Smooth muscle cell (in vitro differentiated cells): ENCODE results near the gene FUT1. TPM values are rescaled to one million over a fixed set of nuclear protein-coding genes. Genes with fewer than 3 reads are reported as not detected.

Experiments used
- DNase-seq: peaks from one replicate; lab custom pipeline; 2025; ENCODE audit not compliant: unreplicated experiment; lab: John Stamatoyannopoulos, UW
- H2AFZ ChIP-seq: fragments of 200-600 bp; sonication (generic); 2 replicates; pipeline ENCODE4 v1.6.0; 2016; ENCODE audit warnings: antibody characterized with exemption, low read depth, mild to moderate bottlenecking
- H3F3A ChIP-seq: fragments of 200-600 bp; sonication (generic); 2 replicates; pipeline ENCODE4 v1.6.0; 2017; ENCODE audit warnings: antibody characterized with exemption, low read depth
- H3K27ac ChIP-seq: fragments of 200-600 bp; sonication (generic); 2 replicates; pipeline ENCODE4 v1.5.1; 2016; ENCODE audit warnings: low read depth, mild to moderate bottlenecking
- H3K27me3 ChIP-seq: fragments of 200-600 bp; sonication (generic); 2 replicates; pipeline ENCODE4 v1.6.1; 2016; ENCODE audit warnings: low read depth, mild to moderate bottlenecking
- H3K36me3 ChIP-seq: fragments of 200-600 bp; sonication (generic); 2 replicates; pipeline ENCODE4 v1.5.1; 2016; ENCODE audit warnings: low read depth
- H3K4me1 ChIP-seq: fragments of 200-600 bp; sonication (generic); 2 replicates; pipeline ENCODE4 v1.5.1; 2016; ENCODE audit warnings: low read depth
- H3K4me2 ChIP-seq: fragments of 200-600 bp; sonication (generic); 2 replicates; pipeline ENCODE4 v1.6.0; 2016; ENCODE audit warnings: mild to moderate bottlenecking
- H3K4me3 ChIP-seq: fragments of 200-600 bp; sonication (generic); 2 replicates; pipeline ENCODE4 v1.5.1; 2016; ENCODE audit warnings: mild to moderate bottlenecking
- H3K79me2 ChIP-seq: fragments of 200-600 bp; sonication (generic); 2 replicates; pipeline ENCODE4 v1.6.0; 2016; ENCODE audit warnings: low read depth, mild to moderate bottlenecking
- H3K9ac ChIP-seq: fragments of 200-600 bp; sonication (generic); 2 replicates; pipeline ENCODE4 v1.6.0; 2016; ENCODE audit warnings: low read depth
- H3K9me3 ChIP-seq: fragments of 200-600 bp; sonication (generic); replicated peaks from 2 replicates; pipeline ENCODE4 v1.5.1; 2016; ENCODE audit warnings: low read depth
- H4K20me1 ChIP-seq: fragments of 200-600 bp; sonication (generic); 2 replicates; pipeline ENCODE4 v1.6.0; 2016; ENCODE audit warnings: low read depth
- WGBS: methylation state at CpG from one replicate; pipeline ENCODE4 v1.1.7; 2016; ENCODE audit warnings: low lambda C conversion rate; 5-methylcytosine and 5-hydroxymethylcytosine counted together
- polyA plus RNA-seq: library from polyadenylated mRNA; unstranded; fragments of >200 nt; fragmentation: Nextera tagmentation; extraction: Ambion mirVana; gene quantifications from 2 replicates; pipeline ENCODE4 v1.2.1, GENCODE V29; 2016
- total RNA-seq: library from RNA; depleted of rRNA; stranded (reverse); fragments of >200 nt; gene quantifications from 2 replicates; pipeline ENCODE4 v1.2.3, GENCODE V29; 2014
- TF ChIP-seq, protein P1 (sequence below): fragments of 200-600 bp; sonication (generic); IDR thresholded peaks from 2 replicates; pipeline ENCODE4 v1.5.1; 2017; ENCODE audit warnings: borderline replicate concordance, mild to moderate bottlenecking, antibody characterized with exemption; ENCODE audit not compliant: insufficient read depth, poor library complexity, severe bottlenecking

FUT1 gene
- total and polyA plus RNA-seq, 2 experiments from 2014 or later = 0.51 to 0.58 TPM

DNA sequence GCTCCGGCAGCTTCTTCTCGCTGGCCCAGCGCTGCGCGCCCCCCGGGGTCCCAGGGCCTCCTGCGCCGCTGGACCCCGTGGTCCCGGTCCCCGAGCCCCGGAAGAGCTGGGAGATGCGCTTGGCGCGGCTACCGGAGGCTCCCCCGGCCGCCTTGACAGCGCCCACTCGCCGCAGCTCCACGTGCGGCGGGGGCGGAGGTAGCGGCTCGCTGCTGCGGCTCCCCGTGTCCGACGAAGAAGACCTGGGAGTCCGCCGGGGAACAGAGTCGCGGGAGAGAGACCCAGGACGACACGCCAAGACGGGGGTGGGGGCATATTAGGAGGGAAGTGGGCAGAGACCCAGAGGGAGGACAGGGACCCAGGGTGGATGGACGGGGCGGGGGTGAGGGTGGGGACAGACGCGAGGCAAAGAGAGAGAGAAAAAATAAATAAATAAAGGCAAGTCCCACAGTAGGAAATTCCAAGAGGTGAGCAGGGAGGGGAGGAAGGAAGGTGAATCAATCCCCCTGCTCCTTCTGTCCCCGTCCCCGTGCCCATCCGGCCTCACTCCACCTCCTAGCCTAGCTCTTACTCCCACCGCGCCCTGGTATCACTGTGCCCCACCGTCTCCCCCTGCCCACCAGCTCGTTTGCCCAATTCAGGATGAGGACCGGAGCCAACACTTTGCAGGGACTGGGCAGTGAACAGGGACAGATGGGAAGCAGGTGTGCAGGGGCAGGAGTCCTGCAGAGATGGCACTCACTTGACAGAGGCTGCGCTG, 12.9 kb downstream of the FUT1 start:
- H3K4me1 ChIP-seq = peaks cover 9% of the 10 kb centered on the region
- H3K4me3 ChIP-seq = peak overlapping the region; percentile 55
- H3K4me2 ChIP-seq = peak overlapping the region; percentile 95
- no peaks in the 10 kb centered on the region for H3K36me3 ChIP-seq
- no peaks in the 10 kb centered on the region for H3K79me2 ChIP-seq
- peak overlapping the region; percentile 75 for H2AFZ ChIP-seq
- no peaks in the 10 kb centered on the region for H4K20me1 ChIP-seq
- no peak overlapping the region for H3K9ac ChIP-seq
- H3K9me3 ChIP-seq = no peaks in the 10 kb centered on the region
- no peaks in the 10 kb centered on the region for H3F3A ChIP-seq
- H3K27me3 ChIP-seq = no peaks in the 10 kb centered on the region
- DNase-seq = no peak
- no peak overlapping the region for H3K27ac ChIP-seq
- 20% methylated on average over 42 of the region's 51 CpGs for WGBS
- TF ChIP-seq, protein P1, sequence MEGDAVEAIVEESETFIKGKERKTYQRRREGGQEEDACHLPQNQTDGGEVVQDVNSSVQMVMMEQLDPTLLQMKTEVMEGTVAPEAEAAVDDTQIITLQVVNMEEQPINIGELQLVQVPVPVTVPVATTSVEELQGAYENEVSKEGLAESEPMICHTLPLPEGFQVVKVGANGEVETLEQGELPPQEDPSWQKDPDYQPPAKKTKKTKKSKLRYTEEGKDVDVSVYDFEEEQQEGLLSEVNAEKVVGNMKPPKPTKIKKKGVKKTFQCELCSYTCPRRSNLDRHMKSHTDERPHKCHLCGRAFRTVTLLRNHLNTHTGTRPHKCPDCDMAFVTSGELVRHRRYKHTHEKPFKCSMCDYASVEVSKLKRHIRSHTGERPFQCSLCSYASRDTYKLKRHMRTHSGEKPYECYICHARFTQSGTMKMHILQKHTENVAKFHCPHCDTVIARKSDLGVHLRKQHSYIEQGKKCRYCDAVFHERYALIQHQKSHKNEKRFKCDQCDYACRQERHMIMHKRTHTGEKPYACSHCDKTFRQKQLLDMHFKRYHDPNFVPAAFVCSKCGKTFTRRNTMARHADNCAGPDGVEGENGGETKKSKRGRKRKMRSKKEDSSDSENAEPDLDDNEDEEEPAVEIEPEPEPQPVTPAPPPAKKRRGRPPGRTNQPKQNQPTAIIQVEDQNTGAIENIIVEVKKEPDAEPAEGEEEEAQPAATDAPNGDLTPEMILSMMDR = no peak

DNA sequence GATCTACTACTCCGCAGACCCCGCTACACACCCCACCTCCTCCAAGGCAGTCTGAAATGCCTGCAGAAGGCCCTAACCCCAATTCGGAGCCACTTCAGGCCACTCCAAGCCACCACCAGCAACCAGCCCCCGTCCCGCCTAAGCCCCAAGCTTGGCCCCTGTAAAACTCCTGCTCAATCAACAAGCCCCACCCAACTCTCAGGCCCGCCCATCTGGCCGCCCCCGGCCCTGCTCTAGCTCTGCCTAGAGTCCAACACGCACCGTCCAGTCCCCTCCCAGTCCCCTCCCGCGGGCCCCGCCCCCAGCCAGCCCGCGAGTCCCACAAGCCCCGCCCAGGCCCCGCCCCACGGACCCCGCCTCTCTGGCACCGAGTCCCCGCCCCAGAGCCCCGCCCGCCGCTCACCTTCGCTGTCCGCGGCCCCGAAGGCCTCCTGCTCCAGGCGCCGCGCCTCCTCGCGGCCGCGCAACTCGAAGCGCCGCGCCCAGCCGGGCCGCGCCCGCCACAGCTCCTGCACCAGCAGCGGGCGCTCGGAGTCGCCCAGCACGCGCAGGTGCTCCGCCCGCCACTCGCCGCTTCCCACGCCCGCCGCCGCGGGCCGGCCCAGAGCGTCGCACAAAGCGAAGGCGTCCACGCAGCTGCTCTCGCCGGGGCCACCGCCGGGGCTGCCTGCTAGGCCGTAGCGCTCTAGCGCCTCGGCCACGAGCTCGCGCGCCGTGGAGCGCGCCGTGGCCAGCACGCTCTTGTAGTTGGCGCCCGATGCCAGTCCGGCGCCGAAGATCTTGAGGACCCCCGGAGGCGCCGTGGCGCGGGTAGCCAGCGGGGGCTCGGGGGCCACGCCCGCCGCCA, 13.7 kb downstream of the FUT1 start:
- Histone ChIP-seq H3K4me1 (peaks cover 9% of the 10 kb centered on the region), H3K36me3 (no peaks in the 10 kb centered on the region), H3K4me2 (peak overlapping the region; percentile 95), H3K9me3 (no peaks in the 10 kb centered on the region), H3K79me2 (no peaks in the 10 kb centered on the region), H4K20me1 (no peaks in the 10 kb centered on the region), H3K27ac (no peak overlapping the region), H2AFZ (peak overlapping the region; percentile 75), H3K27me3 (no peaks in the 10 kb centered on the region), H3F3A (no peaks in the 10 kb centered on the region), H3K4me3 (peak overlapping the region; percentile 55), H3K9ac (no peak overlapping the region)
- TF ChIP-seq, protein P1 = peak; percentile 15
- 4% methylated on average over 68 of the region's 96 CpGs for WGBS
- peak; percentile 94 for DNase-seq

DNA sequence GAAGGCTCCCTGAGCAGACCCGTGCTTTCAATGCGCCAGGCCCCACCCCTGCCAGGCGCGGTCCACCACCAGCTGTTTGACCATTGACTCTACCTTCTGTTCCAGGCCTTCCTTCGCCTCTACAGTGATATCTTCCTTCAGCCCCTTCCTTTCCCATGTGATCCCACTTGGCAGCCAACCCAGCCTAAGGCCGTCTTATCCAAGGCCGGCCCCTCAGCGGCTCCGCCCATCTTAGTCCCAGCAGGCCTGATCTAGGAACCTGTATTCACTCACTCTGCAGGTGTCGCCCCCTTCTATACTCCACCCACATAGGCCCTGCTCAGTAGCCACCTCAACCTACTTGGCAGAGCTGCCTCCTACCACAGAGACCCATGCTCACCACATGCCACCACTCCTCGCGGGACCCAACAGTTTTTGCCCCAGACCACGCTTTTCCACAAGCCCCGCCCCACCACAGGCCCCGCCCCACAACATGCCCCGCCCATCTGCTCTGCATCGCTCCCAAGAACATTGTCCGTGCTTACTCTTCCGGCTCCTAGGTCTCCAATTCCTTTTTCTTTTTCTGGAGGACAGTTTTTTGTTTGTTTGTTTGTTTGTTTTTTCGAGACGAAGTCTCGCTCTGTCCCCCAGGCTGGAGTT, 15.0 kb downstream of the FUT1 start:
- no peaks in the 10 kb centered on the region for H3K27me3 ChIP-seq
- H3K4me1 ChIP-seq = peaks cover 9% of the 10 kb centered on the region
- WGBS = 66% methylated on average over 21 of the region's 22 CpGs
- no peaks in the 10 kb centered on the region for H3K36me3 ChIP-seq
- no peak overlapping the region for H3K4me2 ChIP-seq
- no peak for DNase-seq
- TF ChIP-seq, protein P1 = no peak
- no peaks in the 10 kb centered on the region for H4K20me1 ChIP-seq
- H3K79me2 ChIP-seq = no peaks in the 10 kb centered on the region
- no peaks in the 10 kb centered on the region for H3F3A ChIP-seq
- no peak overlapping the region for H3K4me3 ChIP-seq
- H3K9me3 ChIP-seq = no peaks in the 10 kb centered on the region
- H3K9ac ChIP-seq = no peak overlapping the region
- H2AFZ ChIP-seq = no peak overlapping the region
- no peak overlapping the region for H3K27ac ChIP-seq
